ENCODE results near the gene FLNC. TPM values are rescaled to one million over a fixed set of nuclear protein-coding genes. Genes with fewer than 3 reads are reported as not detected.
A peak's percentile ranks its signal among the peaks of the same experiment; 100 is the strongest.

FLNC gene
- total RNA-seq, 1 donor from 2014 or later, result 11.7 TPM

DNA sequence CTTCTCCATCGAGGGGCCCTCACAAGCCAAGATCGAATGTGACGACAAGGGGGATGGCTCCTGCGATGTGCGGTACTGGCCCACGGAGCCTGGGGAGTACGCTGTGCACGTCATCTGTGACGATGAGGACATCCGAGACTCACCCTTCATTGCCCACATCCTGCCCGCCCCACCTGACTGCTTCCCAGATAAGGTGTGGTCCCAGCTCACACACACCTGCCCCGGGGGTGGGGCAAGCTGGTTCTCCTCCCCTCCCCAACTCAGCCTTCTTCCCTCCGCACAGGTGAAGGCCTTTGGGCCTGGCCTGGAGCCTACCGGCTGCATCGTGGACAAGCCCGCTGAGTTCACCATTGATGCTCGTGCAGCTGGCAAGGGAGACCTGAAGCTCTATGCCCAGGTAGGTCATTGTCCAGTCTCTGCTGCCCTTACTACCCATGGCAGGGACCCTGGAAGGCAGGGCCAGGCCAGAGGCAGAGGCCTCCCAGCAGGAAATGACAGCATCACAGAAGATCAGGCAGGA, 11.0 kb downstream of the FLNC start:
- no peaks in the 10 kb centered on the region for H3K9me3 ChIP-seq
- H3K36me3 ChIP-seq, result no peaks in the 10 kb centered on the region
- no peak overlapping the region for H3K4me3 ChIP-seq
- H3K4me1 ChIP-seq, result no peaks in the 10 kb centered on the region
- intact Hi-C loops (cut with DNase I), result no loop called here
- no peaks in the 10 kb centered on the region for H3K27me3 ChIP-seq (ENCODE audit: low read depth)
- H3K27ac ChIP-seq, result no peak overlapping the region
- TF ChIP-seq, protein P1, sequence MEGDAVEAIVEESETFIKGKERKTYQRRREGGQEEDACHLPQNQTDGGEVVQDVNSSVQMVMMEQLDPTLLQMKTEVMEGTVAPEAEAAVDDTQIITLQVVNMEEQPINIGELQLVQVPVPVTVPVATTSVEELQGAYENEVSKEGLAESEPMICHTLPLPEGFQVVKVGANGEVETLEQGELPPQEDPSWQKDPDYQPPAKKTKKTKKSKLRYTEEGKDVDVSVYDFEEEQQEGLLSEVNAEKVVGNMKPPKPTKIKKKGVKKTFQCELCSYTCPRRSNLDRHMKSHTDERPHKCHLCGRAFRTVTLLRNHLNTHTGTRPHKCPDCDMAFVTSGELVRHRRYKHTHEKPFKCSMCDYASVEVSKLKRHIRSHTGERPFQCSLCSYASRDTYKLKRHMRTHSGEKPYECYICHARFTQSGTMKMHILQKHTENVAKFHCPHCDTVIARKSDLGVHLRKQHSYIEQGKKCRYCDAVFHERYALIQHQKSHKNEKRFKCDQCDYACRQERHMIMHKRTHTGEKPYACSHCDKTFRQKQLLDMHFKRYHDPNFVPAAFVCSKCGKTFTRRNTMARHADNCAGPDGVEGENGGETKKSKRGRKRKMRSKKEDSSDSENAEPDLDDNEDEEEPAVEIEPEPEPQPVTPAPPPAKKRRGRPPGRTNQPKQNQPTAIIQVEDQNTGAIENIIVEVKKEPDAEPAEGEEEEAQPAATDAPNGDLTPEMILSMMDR (IDR thresholded peaks at IDR 0.05), result no peak
- no peak for ATAC-seq
- DNase-seq, result peak; percentile 46

DNA sequence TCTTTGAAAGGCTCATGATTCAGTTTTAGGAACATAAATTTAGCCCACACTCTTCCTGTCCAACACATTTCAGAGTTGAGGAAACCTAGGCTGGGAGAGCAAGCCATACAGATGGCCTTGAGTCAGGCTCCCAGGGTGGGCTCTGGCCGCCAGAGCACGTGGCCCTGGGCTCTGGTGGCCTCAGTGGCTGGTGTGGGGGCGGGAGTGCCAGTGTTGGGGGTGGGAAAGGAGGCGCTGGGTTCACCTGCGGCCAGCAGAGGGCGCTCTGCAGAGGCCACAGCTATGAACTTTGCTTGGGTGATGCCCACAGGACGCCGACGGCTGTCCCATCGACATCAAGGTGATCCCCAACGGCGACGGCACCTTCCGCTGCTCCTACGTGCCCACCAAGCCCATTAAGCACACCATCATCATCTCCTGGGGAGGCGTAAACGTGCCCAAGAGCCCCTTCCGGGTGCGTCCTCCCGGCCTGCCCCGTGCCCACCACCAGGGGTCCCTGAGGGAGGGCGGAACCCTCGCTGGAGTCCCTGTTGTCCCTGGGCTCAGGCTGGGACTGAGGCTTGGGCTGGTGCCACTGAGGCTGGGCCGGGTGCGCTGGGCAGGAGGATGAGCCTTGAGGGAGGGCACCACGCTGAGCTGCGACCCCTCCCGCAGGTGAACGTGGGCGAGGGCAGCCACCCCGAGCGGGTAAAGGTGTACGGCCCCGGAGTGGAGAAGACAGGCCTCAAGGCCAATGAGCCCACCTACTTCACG, 11.9 kb downstream of the FLNC start:
- TF ChIP-seq, protein P1 (IDR thresholded peaks at IDR 0.05), result peak; percentile 79
- Histone ChIP-seq H3K4me3 (no peak overlapping the region), H3K27ac (no peak overlapping the region), H3K36me3 (no peaks in the 10 kb centered on the region), H3K4me1 (no peaks in the 10 kb centered on the region), H3K9me3 (no peaks in the 10 kb centered on the region), H3K27me3 (ENCODE audit: low read depth) (no peaks in the 10 kb centered on the region)
- DNase-seq (peak; percentile 63), ATAC-seq (peak; percentile 55 to 64)
- intact Hi-C loops (cut with DNase I), result no loop called here

DNA sequence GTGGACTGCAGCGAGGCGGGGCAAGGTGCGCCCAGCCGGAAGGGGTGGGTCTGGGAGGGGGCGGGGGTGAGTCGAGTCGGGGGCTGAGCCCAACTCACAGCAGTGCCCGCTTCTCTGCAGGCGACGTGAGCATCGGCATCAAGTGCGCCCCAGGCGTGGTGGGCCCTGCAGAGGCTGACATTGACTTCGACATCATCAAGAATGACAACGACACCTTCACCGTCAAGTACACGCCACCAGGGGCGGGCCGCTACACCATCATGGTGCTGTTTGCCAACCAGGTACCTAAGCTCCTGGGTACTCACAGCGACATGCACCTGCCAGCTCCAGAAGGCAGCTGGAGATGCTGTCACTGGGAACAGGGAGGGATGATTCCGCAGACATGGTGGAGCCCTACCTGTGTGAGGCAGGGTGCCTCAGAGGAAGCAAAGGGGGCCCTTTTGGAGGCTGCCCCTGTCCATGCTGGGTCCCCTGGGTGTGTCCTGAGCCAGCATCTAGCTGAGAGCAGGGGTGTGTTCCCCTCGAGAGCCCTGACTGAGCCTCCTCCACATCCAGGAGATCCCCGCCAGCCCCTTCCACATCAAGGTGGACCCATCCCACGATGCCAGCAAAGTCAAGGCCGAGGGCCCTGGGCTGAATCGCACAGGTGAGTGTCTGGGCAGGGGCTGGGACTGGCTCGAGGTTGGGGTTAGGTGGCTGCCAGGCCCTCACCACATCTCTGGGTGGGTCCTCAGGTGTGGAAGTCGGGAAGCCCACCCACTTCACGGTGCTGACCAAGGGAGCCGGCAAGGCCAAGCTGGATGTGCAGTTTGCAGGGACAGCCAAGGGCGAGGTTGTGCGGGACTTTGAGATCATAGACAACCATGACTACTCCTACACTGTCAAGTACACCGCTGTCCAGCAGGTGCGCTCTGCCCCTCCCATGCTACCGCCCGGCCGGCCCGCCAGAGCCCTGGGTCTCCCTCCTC, 12.8 kb downstream of the FLNC start:
- H3K9me3 ChIP-seq, result no peaks in the 10 kb centered on the region
- no peak for ATAC-seq
- H3K4me3 ChIP-seq, result no peak overlapping the region
- TF ChIP-seq, protein P1 (IDR thresholded peaks at IDR 0.05), result no peak
- peak; percentile 38 for DNase-seq
- intact Hi-C loops (cut with DNase I), result no loop called here
- no peak overlapping the region for H3K27ac ChIP-seq
- no peaks in the 10 kb centered on the region for H3K36me3 ChIP-seq
- no peaks in the 10 kb centered on the region for H3K4me1 ChIP-seq
- no peaks in the 10 kb centered on the region for H3K27me3 ChIP-seq (ENCODE audit: low read depth)

DNA sequence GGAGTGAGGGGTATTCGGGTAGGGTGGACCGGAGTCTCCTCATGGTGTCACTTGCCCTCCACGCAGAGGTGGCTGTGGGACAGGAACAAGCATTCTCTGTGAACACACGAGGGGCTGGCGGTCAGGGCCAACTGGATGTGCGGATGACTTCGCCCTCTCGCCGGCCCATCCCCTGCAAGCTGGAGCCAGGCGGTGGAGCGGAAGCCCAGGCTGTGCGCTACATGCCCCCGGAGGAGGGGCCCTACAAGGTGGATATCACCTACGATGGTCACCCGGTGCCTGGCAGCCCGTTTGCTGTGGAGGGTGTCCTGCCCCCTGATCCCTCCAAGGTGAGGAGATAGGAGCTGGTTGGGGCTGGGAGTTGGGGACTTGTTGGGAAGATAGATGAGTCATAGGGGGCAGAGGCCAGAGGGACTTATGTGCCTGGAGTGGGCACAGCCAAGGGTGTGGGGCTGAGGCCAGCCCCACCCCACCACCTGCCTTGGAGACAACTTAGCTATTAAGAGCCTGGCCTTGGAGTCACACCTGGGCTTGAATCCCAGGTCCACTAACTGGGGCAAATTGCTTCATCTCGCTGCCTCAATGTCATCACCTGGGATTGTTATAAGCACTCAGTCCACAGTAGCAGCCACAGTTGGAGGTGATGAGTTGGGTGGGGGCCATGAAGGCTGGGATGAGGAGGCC, 13.9 kb downstream of the FLNC start:
- TF ChIP-seq, protein P1 (IDR thresholded peaks at IDR 0.05), result no peak
- Histone ChIP-seq H3K27ac (no peak overlapping the region), H3K9me3 (no peaks in the 10 kb centered on the region), H3K27me3 (ENCODE audit: low read depth) (no peaks in the 10 kb centered on the region), H3K36me3 (no peaks in the 10 kb centered on the region), H3K4me1 (no peaks in the 10 kb centered on the region), H3K4me3 (no peak overlapping the region)
- intact Hi-C loops (cut with DNase I), result no loop called here
- DNase-seq (no peak), ATAC-seq (no peak)

DNA sequence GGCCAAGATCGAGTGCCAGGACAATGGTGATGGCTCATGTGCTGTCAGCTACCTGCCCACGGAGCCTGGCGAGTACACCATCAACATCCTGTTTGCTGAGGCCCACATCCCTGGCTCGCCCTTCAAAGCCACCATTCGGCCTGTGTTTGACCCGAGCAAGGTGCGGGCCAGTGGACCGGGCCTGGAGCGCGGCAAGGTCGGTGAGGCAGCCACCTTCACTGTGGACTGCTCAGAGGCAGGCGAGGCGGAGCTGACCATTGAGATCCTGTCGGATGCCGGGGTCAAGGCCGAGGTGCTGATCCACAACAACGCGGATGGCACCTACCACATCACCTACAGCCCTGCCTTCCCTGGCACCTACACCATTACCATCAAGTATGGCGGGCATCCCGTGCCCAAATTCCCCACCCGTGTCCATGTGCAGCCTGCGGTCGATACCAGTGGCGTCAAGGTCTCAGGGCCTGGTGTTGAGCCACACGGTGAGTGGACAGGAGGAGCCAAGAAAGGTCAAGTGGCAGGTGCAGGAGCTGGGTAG, 14.6 kb downstream of the FLNC start:
- DNase-seq (no peak), ATAC-seq (no peak)
- no peaks in the 10 kb centered on the region for H3K9me3 ChIP-seq
- intact Hi-C loops (cut with DNase I), result no loop called here
- H3K36me3 ChIP-seq, result no peaks in the 10 kb centered on the region
- TF ChIP-seq, protein P1 (IDR thresholded peaks at IDR 0.05), result no peak
- no peaks in the 10 kb centered on the region for H3K4me1 ChIP-seq
- no peaks in the 10 kb centered on the region for H3K27me3 ChIP-seq (ENCODE audit: low read depth)
- H3K4me3 ChIP-seq, result no peak overlapping the region
- H3K27ac ChIP-seq, result no peak overlapping the region

All from lower lobe of right lung (tissue), 2 donors.